ENCODE results near the gene GDAP2. TPM values are rescaled to one million over a fixed set of nuclear protein-coding genes. Genes with fewer than 3 reads are reported as not detected.

Gene GDAP2
- total and polyA plus RNA-seq, 2 donors (not counting 1 experiment from before 2014, with no cell fraction given) = 6.8 to 36.7 TPM

DNA sequence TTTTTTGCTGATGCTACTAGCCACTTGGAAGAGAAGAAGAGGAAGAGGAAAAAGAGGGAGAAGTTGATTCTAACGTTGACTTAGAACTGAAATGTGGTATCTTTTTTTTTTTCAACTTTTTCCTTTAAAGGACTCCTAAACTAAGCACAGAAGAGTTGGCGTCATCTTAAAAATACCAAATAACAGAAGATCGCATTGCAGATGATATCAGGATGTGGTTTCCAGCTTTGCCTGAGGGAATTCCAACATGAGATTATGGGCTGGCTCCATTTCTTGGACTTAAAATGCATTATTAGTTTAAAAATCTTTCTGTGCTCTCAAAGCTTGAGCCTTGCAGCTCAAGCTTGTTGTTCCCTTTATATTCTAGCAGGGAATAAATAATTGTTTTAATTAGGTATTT, 29.9 kb upstream of the GDAP2 start:
- Histone ChIP-seq H3K79me2 (ENCODE audit: control insufficient read depth, insufficient read depth, low read length) (no peaks in the 10 kb centered on the region), H3K27ac (ENCODE audit: low read length in 2 of 2) (no peak overlapping the region), H3K9me3 (ENCODE audit: control extremely low read depth in 1 of 3, control insufficient read depth in 2 of 3, insufficient read depth in 1 of 3, low read length in 2 of 3) (no peaks in the 10 kb centered on the region), H3K4me2 (replicated peaks; ENCODE audit: low read depth, low read length, poor library complexity, severe bottlenecking) (no peak overlapping the region), H3K4me1 (ENCODE audit: control insufficient read depth in 2 of 2, insufficient read depth in 2 of 2, low read length in 2 of 2) (no peaks in the 10 kb centered on the region), H3K36me3 (replicated peaks in 1 of 2; ENCODE audit: control extremely low read depth in 1 of 2, control insufficient read depth in 1 of 2, extremely low read depth in 1 of 2, insufficient read depth in 2 of 2, low read length in 1 of 2) (peaks cover 15 to 53% of the 10 kb centered on the region in 2 experiments), H3K27me3 (replicated peaks in 1 of 4; ENCODE audit: control extremely low read depth in 1 of 4, control insufficient read depth in 3 of 4, insufficient read depth in 4 of 4, low read length in 3 of 4) (no peaks in the 10 kb centered on the region), H4K20me1 (ENCODE audit: control insufficient read depth, insufficient read depth, low read length, poor library complexity, severe bottlenecking) (no peaks in the 10 kb centered on the region), H2AFZ (ENCODE audit: insufficient read depth, low read depth, low read length, poor library complexity, severe bottlenecking) (no peak overlapping the region), H3K9ac (ENCODE audit: low read length) (no peak overlapping the region), H3K4me3 (ENCODE audit: control extremely low read depth in 1 of 5, extremely low read depth in 1 of 5, insufficient read depth in 1 of 5, low read depth in 2 of 5, low read length in 4 of 5) (no peak overlapping the region)
- no peak overlapping the region for H3K27ac Mint-ChIP-seq
- ChIA-PET POLR2A (no interaction called here), CTCF (interaction anchor here (0.6 kb wide), 1 partner anchor 563 kb away, joined by 4 read pairs; no protein-coding TSS in a partner anchor)
- no peaks in the 10 kb centered on the region for H3K27me3 Mint-ChIP-seq
- TF ChIP-seq, protein P1, sequence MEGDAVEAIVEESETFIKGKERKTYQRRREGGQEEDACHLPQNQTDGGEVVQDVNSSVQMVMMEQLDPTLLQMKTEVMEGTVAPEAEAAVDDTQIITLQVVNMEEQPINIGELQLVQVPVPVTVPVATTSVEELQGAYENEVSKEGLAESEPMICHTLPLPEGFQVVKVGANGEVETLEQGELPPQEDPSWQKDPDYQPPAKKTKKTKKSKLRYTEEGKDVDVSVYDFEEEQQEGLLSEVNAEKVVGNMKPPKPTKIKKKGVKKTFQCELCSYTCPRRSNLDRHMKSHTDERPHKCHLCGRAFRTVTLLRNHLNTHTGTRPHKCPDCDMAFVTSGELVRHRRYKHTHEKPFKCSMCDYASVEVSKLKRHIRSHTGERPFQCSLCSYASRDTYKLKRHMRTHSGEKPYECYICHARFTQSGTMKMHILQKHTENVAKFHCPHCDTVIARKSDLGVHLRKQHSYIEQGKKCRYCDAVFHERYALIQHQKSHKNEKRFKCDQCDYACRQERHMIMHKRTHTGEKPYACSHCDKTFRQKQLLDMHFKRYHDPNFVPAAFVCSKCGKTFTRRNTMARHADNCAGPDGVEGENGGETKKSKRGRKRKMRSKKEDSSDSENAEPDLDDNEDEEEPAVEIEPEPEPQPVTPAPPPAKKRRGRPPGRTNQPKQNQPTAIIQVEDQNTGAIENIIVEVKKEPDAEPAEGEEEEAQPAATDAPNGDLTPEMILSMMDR (IDR thresholded peaks at IDR 0.05) = no peak
- no peak overlapping the region for H3K4me3 Mint-ChIP-seq
- no peaks in the 10 kb centered on the region for H3K4me1 Mint-ChIP-seq
- no peak for DNase-seq
- ATAC-seq (ENCODE audit: low read depth) = no peak
- H3K9me3 Mint-ChIP-seq (ENCODE audit: insufficient read depth) = no peaks in the 10 kb centered on the region
- intact Hi-C loops (cut with micrococcal nuclease) = no loop called here
- no CpG with 5 or more reads among the region's 3 CpGs for WGBS (ENCODE audit: insufficient coverage)

DNA sequence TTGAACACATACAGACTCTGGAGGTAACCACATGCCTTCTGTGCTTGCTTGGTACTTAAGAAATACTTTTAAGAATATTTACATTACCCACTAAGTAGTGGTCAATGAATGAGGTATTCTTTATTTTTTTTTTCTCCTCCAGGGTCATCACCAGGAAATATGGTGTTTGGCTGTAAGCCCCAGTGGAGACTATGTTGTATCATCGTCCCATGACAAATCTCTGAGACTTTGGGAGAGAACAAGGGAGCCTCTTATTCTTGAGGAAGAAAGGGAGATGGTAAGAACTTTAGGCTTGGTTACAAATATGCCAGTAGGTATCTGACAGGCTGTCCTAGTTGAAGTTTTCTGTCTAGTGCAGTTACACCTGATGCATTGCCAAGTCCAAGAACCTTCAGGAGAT, 23.0 kb upstream of the GDAP2 start:
- Histone ChIP-seq H2AFZ (ENCODE audit: insufficient read depth, low read depth, low read length, poor library complexity, severe bottlenecking) (no peak overlapping the region), H3K79me2 (ENCODE audit: control insufficient read depth, insufficient read depth, low read length) (no peaks in the 10 kb centered on the region), H3K4me2 (replicated peaks; ENCODE audit: low read depth, low read length, poor library complexity, severe bottlenecking) (no peak overlapping the region), H3K4me3 (ENCODE audit: control extremely low read depth in 1 of 5, extremely low read depth in 1 of 5, insufficient read depth in 1 of 5, low read depth in 2 of 5, low read length in 4 of 5) (no peak overlapping the region), H3K9ac (ENCODE audit: low read length) (no peak overlapping the region), H3K36me3 (replicated peaks in 1 of 2; ENCODE audit: control extremely low read depth in 1 of 2, control insufficient read depth in 1 of 2, extremely low read depth in 1 of 2, insufficient read depth in 2 of 2, low read length in 1 of 2) (peaks cover 26 to 81% of the 10 kb centered on the region in 2 experiments), H3K9me3 (ENCODE audit: control extremely low read depth in 1 of 3, control insufficient read depth in 2 of 3, insufficient read depth in 1 of 3, low read length in 2 of 3) (no peaks in the 10 kb centered on the region), H4K20me1 (ENCODE audit: control insufficient read depth, insufficient read depth, low read length, poor library complexity, severe bottlenecking) (no peaks in the 10 kb centered on the region), H3K27ac (ENCODE audit: low read length in 2 of 2) (no peak overlapping the region), H3K4me1 (ENCODE audit: control insufficient read depth in 2 of 2, insufficient read depth in 2 of 2, low read length in 2 of 2) (no peaks in the 10 kb centered on the region), H3K27me3 (replicated peaks in 1 of 4; ENCODE audit: control extremely low read depth in 1 of 4, control insufficient read depth in 3 of 4, insufficient read depth in 4 of 4, low read length in 3 of 4) (no peaks in the 10 kb centered on the region)
- Mint-ChIP-seq H3K27ac (no peak overlapping the region), H3K4me1 (no peaks in the 10 kb centered on the region), H3K9me3 (ENCODE audit: insufficient read depth) (no peaks in the 10 kb centered on the region), H3K4me3 (no peak overlapping the region), H3K27me3 (no peaks in the 10 kb centered on the region)
- intact Hi-C loops (cut with micrococcal nuclease) = no loop called here
- ATAC-seq (ENCODE audit: low read depth) (no peak), DNase-seq (no peak)
- TF ChIP-seq, protein P1 (IDR thresholded peaks at IDR 0.05) = no peak
- no peak for TF ChIP-seq EZH2 (IDR thresholded peaks at IDR 0.05; ENCODE audit: borderline replicate concordance, insufficient read depth, low read depth, low read length, poor library complexity, severe bottlenecking)
- ChIA-PET POLR2A (no interaction called here), CTCF (no interaction called here)
- WGBS (ENCODE audit: insufficient coverage) = 100% methylated on average over 1 of the region's 1 CpG

All from B cell (primary cell).